GM23338 (cell line): Measurements from ENCODE around the gene EXOC3L4. TPM values are rescaled to one million over a fixed set of nuclear protein-coding genes. Genes with fewer than 3 reads are reported as not detected.

Experiments
- ATAC-seq: fragments of 200-7000 bp; cut with Tn5 transposase; 3 replicates; pipeline ENCODE4 v1.9.1; 2020
- DNase-seq: peaks from one replicate; pipeline ENCODE4 v3.0.0-alpha.2; 2015; ENCODE audit warnings: low spot score
- H2AFZ ChIP-seq: fragments of 200-600 bp; sonication (generic); 2 replicates; pipeline ENCODE4 v1.8.0; 2016; ENCODE audit warnings: antibody characterized with exemption, mild to moderate bottlenecking, moderate library complexity
- H3F3A ChIP-seq: fragments of 200-600 bp; sonication (generic); replicated peaks from 2 replicates; pipeline ENCODE4 v1.8.0; 2017; ENCODE audit warnings: antibody characterized with exemption, mixed run types, low read depth
- H3K27ac ChIP-seq: fragments of 200-600 bp; sonication (generic); 2 replicates; pipeline ENCODE4 v1.6.1; 2016; ENCODE audit warnings: low read depth
- H3K27me3 ChIP-seq: fragments of 200-600 bp; sonication (generic); 2 replicates; pipeline ENCODE4 v1.8.0; 2016; ENCODE audit warnings: mild to moderate bottlenecking, mixed run types, moderate library complexity; ENCODE audit not compliant: insufficient read depth
- H3K36me3 ChIP-seq: fragments of 200-600 bp; sonication (generic); 2 replicates; pipeline ENCODE4 v1.8.0; 2016; ENCODE audit warnings: mild to moderate bottlenecking; ENCODE audit not compliant: insufficient read depth
- H3K4me1 ChIP-seq: fragments of 200-600 bp; sonication (generic); 2 replicates; pipeline ENCODE4 v1.8.0; 2016; ENCODE audit warnings: mild to moderate bottlenecking, moderate library complexity; ENCODE audit not compliant: insufficient read depth
- H3K4me2 ChIP-seq: fragments of 200-600 bp; sonication (generic); 2 replicates; pipeline ENCODE4 v1.7.1; 2017; ENCODE audit warnings: mixed run types
- H3K4me3 ChIP-seq: fragments of 200-600 bp; sonication (generic); 2 replicates; pipeline ENCODE4 v1.6.1; 2016; ENCODE audit warnings: mixed run types
- H3K79me2 ChIP-seq: fragments of 200-600 bp; sonication (generic); replicated peaks from 2 replicates; pipeline ENCODE4 v1.8.0; 2017; ENCODE audit warnings: mild to moderate bottlenecking; ENCODE audit not compliant: insufficient read depth
- H3K9me2 ChIP-seq: fragments of 200-600 bp; sonication (generic); 2 replicates; pipeline ENCODE4 v1.8.0; 2017; ENCODE audit not compliant: insufficient read depth
- H4K20me1 ChIP-seq: fragments of 200-600 bp; sonication (generic); replicated peaks from 2 replicates; pipeline ENCODE4 v1.8.0; 2017; ENCODE audit warnings: mild to moderate bottlenecking; ENCODE audit not compliant: insufficient read depth
- H3K27ac Mint-ChIP-seq: 2 replicates; pipeline ENCODE4 v1.8.0; 2020; ENCODE audit warnings: inconsistent platforms, mild to moderate bottlenecking, moderate library complexity, mixed read lengths
- H3K27me3 Mint-ChIP-seq: 3 replicates; pipeline ENCODE4 v1.8.0; 2022; ENCODE audit warnings: low read depth, mild to moderate bottlenecking, moderate library complexity, mixed read lengths, inconsistent platforms; ENCODE audit not compliant: insufficient read depth, poor library complexity
- H3K36me3 Mint-ChIP-seq: 3 replicates; pipeline ENCODE4 v1.8.0; 2021; ENCODE audit warnings: low read depth, mild to moderate bottlenecking, inconsistent platforms, moderate library complexity, mixed read lengths
- H3K4me1 Mint-ChIP-seq: 3 replicates; pipeline ENCODE4 v1.8.0; 2020; ENCODE audit warnings: mild to moderate bottlenecking, inconsistent platforms, mixed read lengths
- H3K4me3 Mint-ChIP-seq: 3 replicates; pipeline ENCODE4 v1.8.0; 2021; ENCODE audit warnings: moderate library complexity, mild to moderate bottlenecking, inconsistent platforms, mixed read lengths
- H3K9me3 Mint-ChIP-seq: 3 replicates; pipeline ENCODE4 v1.8.0; 2020; ENCODE audit warnings: moderate library complexity, mild to moderate bottlenecking, inconsistent platforms, mixed read lengths
- CREB1 ChIP-seq: fragments of 250-450 bp; sonication (Bioruptor Pico); IDR thresholded peaks from 2 replicates; pipeline ENCODE4 v1.5.0; 2020; ENCODE audit warnings: low read depth, mild to moderate bottlenecking, moderate library complexity
- CTCF ChIP-seq, 2 experiments: fragments of 200-600 bp in 1 of 2; sonication (generic) in 1 of 2; conservative IDR thresholded peaks; 2 replicates each; pipeline versions ENCODE4 v1.5.1 to v1.6.1; 2016 to 2017; ENCODE audit warnings: antibody characterized with exemption in 2 of 2, low read depth in 2 of 2, mild to moderate bottlenecking in 2 of 2, moderate library complexity in 1 of 2
- ETS1 ChIP-seq: IDR thresholded peaks from 2 replicates; pipeline ENCODE4 v1.6.1; 2016; ENCODE audit warnings: antibody characterized with exemption
- ZNF114 ChIP-seq: fragments of 250-450 bp; sonication (Bioruptor Pico); IDR thresholded peaks from 2 replicates; pipeline ENCODE4 v1.5.0; 2020; ENCODE audit warnings: mild to moderate bottlenecking, moderate library complexity
- ZNF462 ChIP-seq: fragments of 250-450 bp; sonication (Bioruptor Pico); IDR thresholded peaks from 2 replicates; pipeline ENCODE4 v1.5.0; 2020; ENCODE audit warnings: mild to moderate bottlenecking, moderate library complexity
- polyA plus RNA-seq: library from polyadenylated mRNA; unstranded; fragments of >200 nt; fragmentation: Nextera tagmentation; extraction: Ambion mirVana; gene quantifications from 2 replicates; pipeline ENCODE4 v1.2.1, GENCODE V29; 2016
- total RNA-seq: library from RNA; depleted of rRNA; stranded (reverse); fragments of >200 nt; shearing (Covaris generic); gene quantifications from 2 replicates; pipeline ENCODE4 v1.2.3, GENCODE V29; 2014

The EXOC3L4 gene
- total and polyA plus RNA-seq, 2 experiments from 2014 or later: not detected

GRCh38 chr14:103090481-103091020, 4.0 kb upstream of the EXOC3L4 start:
- Mint-ChIP-seq H3K4me1 (peaks cover 5% of the 10 kb centered on the region), H3K27ac (no peak overlapping the region), H3K9me3 (no peaks in the 10 kb centered on the region), H3K27me3 (peaks cover 20% of the 10 kb centered on the region), H3K4me3 (peak overlapping the region; percentile 68), H3K36me3 (no peaks in the 10 kb centered on the region)
- peaks cover 13% of the 10 kb centered on the region; the same call in 1 of the 2 replicates for H3K27me3 ChIP-seq
- no peaks in the 10 kb centered on the region for H4K20me1 ChIP-seq
- DNase-seq (no peak), ATAC-seq (no peak)
- H2AFZ ChIP-seq: peak overlapping the region; percentile 89
- H3K27ac ChIP-seq: no peak overlapping the region
- H3K9me2 ChIP-seq: no peaks in the 10 kb centered on the region
- peak overlapping the region; percentile 83 for H3K4me2 ChIP-seq
- peak overlapping the region; percentile 58 for H3K4me3 ChIP-seq
- H3F3A ChIP-seq: 0 out of 2 replicates have a peak, but pooled peaks cover 4% of the 10 kb centered on the region
- H3K4me1 ChIP-seq: peaks cover 6% of the 10 kb centered on the region
- no peaks in the 10 kb centered on the region for H3K36me3 ChIP-seq
- TF ChIP-seq ZNF462 (CRISPR knock-in tag): no peak
- TF ChIP-seq CREB1: no peak
- TF ChIP-seq ETS1: no peak
- TF ChIP-seq CTCF (conservative IDR thresholded peaks at IDR 0.05; ENCODE audit: low read depth in 2 of 2): no peak
- no peak for TF ChIP-seq ZNF114 (CRISPR knock-in tag)
- H3K79me2 ChIP-seq: no peaks in the 10 kb centered on the region
